Epithelial cell of prostate (primary cell): Measurements from ENCODE around the gene GPR50.
A peak's percentile ranks its signal among the peaks of the same experiment; 100 is the strongest.

Experiments
- DNase-seq: peaks from one replicate; pipeline ENCODE4 v3.0.0-alpha.2; 2011; ENCODE audit warnings: low read depth, low spot score
- H3K27ac ChIP-seq: fragments of 450-650 bp; 2 replicates; pipeline ENCODE4 v1.5.1; 2017; ENCODE audit warnings: mild to moderate bottlenecking

Gene GPR50

GRCh38 chrX:151176231-151176750, at the start of gene GPR50:
Gene GPR50 (plus strand): TSS chrX:151176584. CDS start chrX:151176722, 138 bp downstream.
- no peak within 1 kb of the TSS for H3K27ac ChIP-seq
- DNase-seq, result no peak

DNA sequence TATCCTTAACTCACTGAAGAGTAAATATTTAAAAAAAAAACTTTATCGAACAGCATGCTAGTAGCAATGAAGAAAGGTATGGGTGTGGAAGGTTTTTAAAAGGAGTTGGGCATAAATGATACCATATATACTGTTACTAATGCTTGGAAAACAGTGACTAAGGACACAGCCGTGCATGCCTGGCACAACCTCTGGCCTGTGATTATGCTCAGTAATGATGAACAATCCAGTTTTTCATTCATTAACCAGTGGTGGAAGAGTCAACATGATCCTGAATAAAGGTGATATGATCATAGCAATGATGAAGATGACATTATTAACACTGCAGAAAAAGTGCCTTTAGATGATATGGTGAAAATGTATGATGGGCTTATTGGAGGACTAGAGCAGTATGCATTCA, 43.9 kb upstream of the GPR50 start:
- no peak overlapping the region for H3K27ac ChIP-seq
- no peak for DNase-seq

DNA sequence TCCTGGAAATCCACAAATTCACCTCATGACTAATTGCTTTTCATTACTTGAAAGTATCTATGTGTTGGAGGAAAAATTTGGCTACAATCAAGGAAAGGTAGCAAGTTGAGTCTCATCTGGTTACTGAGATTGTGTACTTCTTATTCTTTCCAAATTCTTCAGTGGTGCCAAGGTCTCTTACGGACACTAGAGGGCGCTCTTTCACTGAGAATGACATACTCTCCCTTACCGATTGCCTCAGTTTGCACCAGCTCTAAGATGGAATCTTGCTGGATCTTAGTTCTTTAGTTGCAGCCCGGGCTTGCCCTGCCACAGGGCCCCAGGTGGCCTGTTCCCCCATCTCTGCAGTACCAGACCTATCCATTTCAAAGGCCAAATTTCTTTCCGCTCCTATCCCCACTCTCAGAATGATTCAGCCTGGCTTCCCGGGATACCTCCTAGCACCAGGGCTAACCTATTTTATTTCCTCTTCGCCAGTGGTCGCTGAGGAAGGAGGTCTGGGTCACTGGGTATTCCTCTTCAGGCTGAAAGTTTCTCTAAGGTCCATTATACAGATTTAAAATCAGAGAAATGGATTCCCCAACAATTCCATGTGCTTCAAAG, 24.6 kb upstream of the GPR50 start:
- H3K27ac ChIP-seq, result no peak overlapping the region
- DNase-seq, result peak; percentile 3

GRCh38 chrX:151153086-151153485, 23.3 kb upstream of the GPR50 start:
- no peak overlapping the region for H3K27ac ChIP-seq
- DNase-seq, result peak; percentile 0

GRCh38 chrX:151153667-151154066, 22.7 kb upstream of the GPR50 start:
- no peak overlapping the region for H3K27ac ChIP-seq
- no peak for DNase-seq

DNA sequence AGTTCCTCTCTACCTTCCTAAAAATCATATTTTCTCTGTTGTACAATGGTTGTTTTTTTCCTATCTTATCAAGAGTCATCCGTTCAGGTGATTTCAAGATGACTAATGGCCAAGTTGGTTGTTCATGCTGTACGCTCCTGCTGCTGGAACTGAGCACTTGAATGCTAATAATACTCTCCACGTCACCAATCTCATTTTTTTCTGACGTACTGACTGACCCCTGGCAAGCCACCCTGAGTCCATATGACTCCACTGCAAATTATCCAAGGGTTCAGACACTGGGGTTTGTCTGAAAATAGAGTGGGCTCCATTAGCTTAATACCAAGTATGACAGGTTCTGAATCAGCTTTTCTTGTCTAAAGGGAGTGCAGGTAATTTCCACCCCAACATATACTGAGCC, 21.1 kb upstream of the GPR50 start:
- H3K27ac ChIP-seq, result no peak overlapping the region
- DNase-seq, result no peak

GRCh38 chrX:151161690-151162089, 14.7 kb upstream of the GPR50 start:
- no peak overlapping the region for H3K27ac ChIP-seq
- DNase-seq, result no peak

DNA sequence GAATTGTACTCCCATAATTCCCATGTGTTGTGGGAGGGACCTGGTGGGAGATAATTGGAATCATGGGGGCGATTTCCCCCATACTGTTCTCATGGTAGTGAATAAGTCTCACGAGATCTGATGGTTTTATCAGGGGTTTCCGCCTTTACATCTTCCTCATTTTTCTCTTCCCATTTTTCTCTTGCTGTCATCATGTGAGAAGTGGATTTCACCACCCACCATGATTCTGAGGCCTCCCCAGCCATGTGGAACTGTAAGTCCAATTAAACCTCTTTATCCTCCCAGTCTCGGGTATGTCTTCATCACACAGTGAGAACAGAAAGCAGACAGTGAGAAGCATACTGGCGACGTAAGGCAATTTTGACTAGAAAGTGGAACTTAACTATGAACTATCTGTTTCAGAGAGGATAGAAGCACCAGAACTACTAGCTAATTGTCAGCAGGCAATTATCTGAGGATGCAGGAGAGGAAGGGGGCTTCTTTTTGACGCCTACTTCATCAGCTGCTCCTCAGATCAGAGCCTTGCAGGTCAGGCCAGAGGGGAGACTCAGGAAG, 8.5 kb upstream of the GPR50 start:
- no peak for DNase-seq
- no peak overlapping the region for H3K27ac ChIP-seq

DNA sequence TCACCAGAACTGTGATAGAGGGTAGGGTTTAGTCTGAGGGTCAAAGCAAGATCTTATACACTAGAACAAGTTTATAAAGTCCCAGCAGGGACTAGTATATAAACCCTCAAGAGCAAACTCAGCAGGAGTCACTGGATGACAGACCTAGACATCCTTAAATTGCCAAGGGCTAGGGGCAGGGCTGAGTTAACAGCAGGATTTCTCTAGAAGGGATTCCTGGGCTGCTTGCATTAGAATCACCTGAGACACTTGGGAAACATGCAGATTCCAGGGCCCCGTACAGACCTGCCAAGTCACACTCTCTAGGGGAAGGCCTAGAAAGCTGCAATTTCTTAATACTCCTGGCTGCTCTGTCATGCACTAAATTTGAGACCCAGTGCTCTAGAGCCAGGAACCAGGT, 6.6 kb upstream of the GPR50 start:
- H3K27ac ChIP-seq, result no peak overlapping the region
- DNase-seq, result no peak

- H3K27ac ChIP-seq, result no peak overlapping the region
- no peak for DNase-seq
These were observed 1.7 kb upstream of the GPR50 start for GRCh38 chrX:151174581-151175282.

- DNase-seq, result no peak
- H3K27ac ChIP-seq, result no peak overlapping the region
These were observed 911 bp upstream of the GPR50 start for GRCh38 chrX:151175283-151176062.

DNA sequence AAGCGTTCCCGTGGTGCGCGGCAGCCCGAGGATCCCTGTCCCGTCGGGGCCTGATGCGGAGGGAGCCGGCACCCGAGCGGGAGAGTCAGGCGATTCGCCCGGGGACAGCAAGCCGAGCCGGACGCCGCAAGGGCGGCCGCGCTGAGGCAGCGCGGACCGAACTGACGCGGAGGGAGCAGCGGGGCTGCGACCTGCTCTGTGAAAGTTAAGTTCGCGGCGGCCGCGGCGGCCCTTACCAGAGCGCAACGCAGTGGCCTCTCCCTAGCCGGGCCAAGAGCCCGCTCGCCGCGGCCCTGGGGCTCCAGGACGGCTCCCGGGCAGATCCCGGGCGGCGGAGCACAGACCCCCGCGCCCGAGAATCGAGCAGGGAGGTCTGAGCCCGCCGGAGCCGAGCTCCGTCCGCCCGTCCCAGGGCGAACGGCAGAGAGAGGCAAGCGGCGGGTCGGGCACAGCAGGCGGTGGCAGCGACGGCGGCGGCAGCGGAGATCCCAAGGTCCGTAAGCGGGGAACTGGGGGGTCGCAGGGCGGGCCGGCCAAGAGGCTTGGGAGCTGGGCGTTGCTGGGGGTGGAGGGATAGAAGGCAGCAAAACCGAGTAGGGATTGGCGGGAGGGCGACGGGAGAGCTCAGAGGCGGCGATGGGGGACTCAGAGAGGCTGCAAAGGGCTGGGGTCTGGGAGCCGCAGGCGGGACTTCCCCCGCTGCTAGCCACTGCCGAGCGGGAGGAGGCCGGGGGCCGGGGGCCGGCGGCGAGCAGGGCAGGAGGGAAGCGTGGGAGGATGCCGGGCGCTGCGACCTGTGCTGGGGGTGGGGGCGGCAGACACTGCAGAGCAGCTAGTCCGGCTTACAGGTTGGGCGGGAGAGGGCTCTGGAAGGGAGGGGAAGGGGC, 1.0 kb downstream of the GPR50 start:
- no peak overlapping the region for H3K27ac ChIP-seq
- no peak for DNase-seq

DNA sequence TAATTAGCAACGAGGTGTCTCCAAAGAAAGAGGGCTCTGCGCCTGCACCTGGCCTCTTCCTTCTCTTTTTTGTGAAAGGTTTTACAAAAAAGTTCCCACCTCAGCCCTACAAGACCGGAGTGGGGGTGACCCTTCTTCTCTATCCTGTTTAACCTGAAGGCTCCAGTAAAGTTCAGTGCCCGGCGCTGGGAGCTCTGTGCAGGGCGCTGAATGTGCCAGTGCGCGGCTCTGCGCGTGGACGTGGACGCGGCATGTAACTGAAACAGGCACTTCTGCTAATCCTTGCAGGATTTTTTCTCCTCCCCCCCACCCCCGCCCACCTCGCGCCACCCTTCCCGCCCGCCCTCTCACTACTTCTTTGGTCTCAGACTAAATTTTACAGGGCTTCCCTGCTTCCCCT, 2.4 kb downstream of the GPR50 start:
- H3K27ac ChIP-seq, result no peak overlapping the region
- no peak for DNase-seq

DNA sequence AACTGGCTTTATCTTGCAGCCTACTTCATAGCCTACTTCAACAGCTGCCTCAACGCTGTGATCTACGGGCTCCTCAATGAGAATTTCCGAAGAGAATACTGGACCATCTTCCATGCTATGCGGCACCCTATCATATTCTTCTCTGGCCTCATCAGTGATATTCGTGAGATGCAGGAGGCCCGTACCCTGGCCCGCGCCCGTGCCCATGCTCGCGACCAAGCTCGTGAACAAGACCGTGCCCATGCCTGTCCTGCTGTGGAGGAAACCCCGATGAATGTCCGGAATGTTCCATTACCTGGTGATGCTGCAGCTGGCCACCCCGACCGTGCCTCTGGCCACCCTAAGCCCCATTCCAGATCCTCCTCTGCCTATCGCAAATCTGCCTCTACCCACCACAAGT, 4.0 kb downstream of the GPR50 start:
- H3K27ac ChIP-seq, result no peak overlapping the region

GRCh38 chrX:151181088-151181487, 4.7 kb downstream of the GPR50 start:
- H3K27ac ChIP-seq, result no peak overlapping the region
- DNase-seq, result no peak

More for the DNA sequence above, 4.0 kb downstream of the GPR50 start:
- DNase-seq, result no peak

- H3K27ac ChIP-seq, result no peak overlapping the region
- no peak for DNase-seq
These were observed 6.9 kb downstream of the GPR50 start for GRCh38 chrX:151183233-151183753.

DNA sequence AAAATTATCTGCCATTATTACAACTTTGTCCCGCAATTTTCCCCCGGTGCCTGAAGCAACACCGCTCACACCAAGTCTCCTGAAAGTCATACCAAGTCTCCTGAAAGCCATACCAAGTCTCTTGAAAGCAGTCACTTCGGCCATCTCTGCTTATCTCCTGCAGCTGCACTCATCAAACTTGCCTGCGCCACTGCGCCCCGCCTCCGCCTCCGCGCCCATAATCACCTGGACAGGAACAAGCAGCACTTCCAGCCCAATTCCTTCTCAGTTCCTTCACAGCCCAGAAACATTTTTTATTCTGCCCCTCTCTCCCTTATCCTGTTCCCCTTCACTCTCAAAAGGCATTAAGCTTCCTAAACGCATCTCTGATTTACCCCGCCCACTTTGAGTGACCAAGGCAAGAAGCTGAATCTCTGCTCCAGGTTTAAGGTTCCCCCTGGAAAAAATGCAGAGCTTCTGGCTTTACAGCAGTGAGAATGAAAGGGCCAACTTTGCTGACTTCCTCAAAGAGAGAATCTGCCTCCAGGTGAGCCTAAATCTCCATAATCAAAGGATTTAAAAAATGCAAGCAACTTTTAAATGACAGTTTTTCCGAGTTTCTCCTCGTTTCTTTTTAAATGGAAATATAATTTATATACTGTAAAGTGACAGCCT, 7.7 kb downstream of the GPR50 start:
- H3K27ac ChIP-seq, result no peak overlapping the region
- no peak for DNase-seq

DNA sequence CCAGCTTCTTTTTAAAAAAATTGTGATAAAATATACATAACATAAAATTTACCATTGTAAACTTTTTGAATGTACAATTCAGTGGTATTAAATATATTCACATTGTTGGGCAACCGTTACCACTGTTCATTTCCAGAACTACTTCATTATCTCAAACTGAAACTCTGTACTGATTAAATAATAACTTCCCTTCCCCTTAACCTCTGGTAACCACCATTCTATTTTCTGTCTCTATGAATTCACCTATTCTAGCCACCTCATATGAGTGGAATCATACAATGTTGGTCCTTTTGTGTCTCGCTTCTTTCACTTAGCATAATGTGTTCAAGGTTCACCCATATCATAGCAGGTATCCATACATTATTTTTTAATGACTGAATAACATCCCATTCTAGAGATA, 8.3 kb downstream of the GPR50 start:
- DNase-seq, result no peak

GRCh38 chrX:151206871-151207270, 30.5 kb downstream of the GPR50 start:
- H3K27ac ChIP-seq, result no peak overlapping the region
- no peak for DNase-seq

More for the DNA sequence above, 8.3 kb downstream of the GPR50 start:
- no peak overlapping the region for H3K27ac ChIP-seq
